Measurements from ENCODE around the gene TEAD1.

Gene TEAD1

GRCh38 chr11:12673924-12674570 is at the start of gene TEAD1:
Gene TEAD1 (plus strand): TSS chr11:12674421.
- DNase-seq (ENCODE audit: low spot score) = peak; percentile 97

GRCh38 chr11:12624595-12624994 is 49.6 kb upstream of the TEAD1 start:
- no peak for DNase-seq (ENCODE audit: low spot score)

- no peak for DNase-seq (ENCODE audit: low spot score)
Observed at GRCh38 chr11:12625438-12626071, 48.7 kb upstream of the TEAD1 start.

GRCh38 chr11:12626616-12627015 is 47.6 kb upstream of the TEAD1 start:
- no peak for DNase-seq (ENCODE audit: low spot score)

- DNase-seq (ENCODE audit: low spot score) = no peak
Observed at GRCh38 chr11:12628314-12628713, 45.9 kb upstream of the TEAD1 start.

GRCh38 chr11:12629601-12630313 is 44.5 kb upstream of the TEAD1 start:
- no peak for DNase-seq (ENCODE audit: low spot score)

- DNase-seq (ENCODE audit: low spot score) = peak; percentile 30
Observed at GRCh38 chr11:12631651-12632050, 42.6 kb upstream of the TEAD1 start.

- DNase-seq (ENCODE audit: low spot score) = no peak
Observed at GRCh38 chr11:12634329-12634728, 39.9 kb upstream of the TEAD1 start.

- DNase-seq (ENCODE audit: low spot score) = no peak
Observed at GRCh38 chr11:12636871-12637410, 37.3 kb upstream of the TEAD1 start.

- no peak for DNase-seq (ENCODE audit: low spot score)
Observed at GRCh38 chr11:12639388-12639787, 34.8 kb upstream of the TEAD1 start.

GRCh38 chr11:12640355-12640754 is 33.9 kb upstream of the TEAD1 start:
- DNase-seq (ENCODE audit: low spot score) = no peak

- no peak for DNase-seq (ENCODE audit: low spot score)
Observed at GRCh38 chr11:12640926-12641849, 33.0 kb upstream of the TEAD1 start.

GRCh38 chr11:12642040-12642439 is 32.2 kb upstream of the TEAD1 start:
- DNase-seq (ENCODE audit: low spot score) = no peak

- DNase-seq (ENCODE audit: low spot score) = no peak
Observed at GRCh38 chr11:12642806-12643428, 31.3 kb upstream of the TEAD1 start.

- no peak for DNase-seq (ENCODE audit: low spot score)
Observed at GRCh38 chr11:12646478-12646877, 27.7 kb upstream of the TEAD1 start.

GRCh38 chr11:12653729-12654128 is 20.5 kb upstream of the TEAD1 start:
- peak; percentile 51 for DNase-seq (ENCODE audit: low spot score)

GRCh38 chr11:12655842-12656241 is 18.4 kb upstream of the TEAD1 start:
- DNase-seq (ENCODE audit: low spot score) = no peak

GRCh38 chr11:12657336-12657735 is 16.9 kb upstream of the TEAD1 start:
- no peak for DNase-seq (ENCODE audit: low spot score)

- no peak for DNase-seq (ENCODE audit: low spot score)
Observed at GRCh38 chr11:12657981-12658380, 16.2 kb upstream of the TEAD1 start.

- DNase-seq (ENCODE audit: low spot score) = no peak
Observed at GRCh38 chr11:12662101-12662689, 12.0 kb upstream of the TEAD1 start.

GRCh38 chr11:12664385-12664784 is 9.8 kb upstream of the TEAD1 start:
- DNase-seq (ENCODE audit: low spot score) = no peak

Measured in kidney tubule cell (primary cell).